ENCODE data around the gene ZNF511.

GRCh38 chr10:133292919-133293809, 15.6 kb upstream of the ZNF511 start:
- TF ChIP-seq GATA2 (IDR thresholded peaks at IDR 0.05; ENCODE audit: low read depth, low read length) = no peak
- TF ChIP-seq GATA3 (IDR thresholded peaks at IDR 0.05; ENCODE audit: low read depth, low read length) = no peak

Data from SH-SY5Y (cell line).